IMR-90 (cell line): Measurements from ENCODE around the gene CPB1. TPM values are rescaled to one million over a fixed set of nuclear protein-coding genes. Genes with fewer than 3 reads are reported as not detected.
A peak's percentile ranks its signal among the peaks of the same experiment; 100 is the strongest.

Source experiments
- ATAC-seq: fragments of 200-7000 bp; cut with Tn5 transposase; 2 replicates; pipeline ENCODE4 v1.9.1; 2020; ENCODE audit warnings: low read depth, mild to moderate bottlenecking, moderate library complexity
- BruUV-seq: library from RNA; stranded (reverse); fragments of 400-500 nt; replicated peaks from 2 replicates; lab custom pipeline; 2021; lab: Mats Ljungman, UMichigan
- CTCF ChIA-PET: fragments of 300-600 bp; formaldehyde crosslinking; extraction: SDS; loops from one replicate; lab custom pipeline; 2021; ENCODE audit warnings: antibody characterized with exemption; lab: Yijun Ruan, JAX
- POLR2A ChIA-PET: fragments of 300-600 bp; sonication (Branson Sonifier 250); formaldehyde crosslinking; loops from one replicate; lab custom pipeline; 2022; ENCODE audit warnings: antibody characterized with exemption; ENCODE audit not compliant: unreplicated experiment; lab: Charles Lee
- DNase-seq: peaks from one replicate; pipeline ENCODE4 v3.0.0; 2013
- H2AFZ ChIP-seq: replicated peaks from 2 replicates; pipeline ENCODE3; 2013; ENCODE audit warnings: low read length, mild to moderate bottlenecking; ENCODE audit not compliant: poor library complexity
- H2AK5ac ChIP-seq: 2 replicates; pipeline ENCODE4 v1.6.1; 2013; ENCODE audit warnings: low read depth, low read length, inconsistent platforms
- H2AK9ac ChIP-seq: replicated peaks from 2 replicates; pipeline ENCODE3; 2013; ENCODE audit warnings: mild to moderate bottlenecking, low read depth, low read length, moderate library complexity; ENCODE audit not compliant: poor library complexity
- H2BK120ac ChIP-seq: 2 replicates; pipeline ENCODE4 v1.6.1; 2013; ENCODE audit warnings: low read depth, low read length, inconsistent platforms
- H2BK15ac ChIP-seq: 3 replicates; pipeline ENCODE4 v1.6.1; 2013; ENCODE audit warnings: low read depth, low read length, inconsistent platforms
- H2BK20ac ChIP-seq: 2 replicates; pipeline ENCODE4 v1.6.1; 2013; ENCODE audit warnings: low read depth, mild to moderate bottlenecking, inconsistent platforms, low read length, moderate library complexity
- H2BK5ac ChIP-seq: 2 replicates; pipeline ENCODE4 v1.6.1; 2013; ENCODE audit warnings: mild to moderate bottlenecking, low read depth, low read length, inconsistent platforms; ENCODE audit not compliant: poor library complexity, severe bottlenecking
- H3K14ac ChIP-seq: replicated peaks from 2 replicates; pipeline ENCODE4 v1.6.1; 2013; ENCODE audit warnings: low read depth, low read length, inconsistent platforms
- H3K18ac ChIP-seq: 2 replicates; pipeline ENCODE4 v1.6.1; 2013; ENCODE audit warnings: low read depth, low read length, control low read depth
- H3K23ac ChIP-seq: 2 replicates; pipeline ENCODE4 v1.6.1; 2013; ENCODE audit warnings: low read depth, low read length, inconsistent platforms
- H3K27ac ChIP-seq: 2 replicates; pipeline ENCODE4 v1.5.1; 2013; ENCODE audit warnings: mild to moderate bottlenecking, control low read depth, low read length; ENCODE audit not compliant: insufficient read depth
- H3K27me3 ChIP-seq: 2 replicates; pipeline ENCODE4 v1.6.1; 2013; ENCODE audit warnings: low read length; ENCODE audit not compliant: control insufficient read depth, insufficient read depth
- H3K36me3 ChIP-seq: 2 replicates; pipeline ENCODE4 v1.6.1; 2013; ENCODE audit warnings: low read length, mixed read lengths; ENCODE audit not compliant: control insufficient read depth, insufficient read depth
- H3K4ac ChIP-seq: 2 replicates; pipeline ENCODE4 v1.6.1; 2013; ENCODE audit warnings: low read depth, low read length, inconsistent platforms
- H3K4me1 ChIP-seq: 2 replicates; pipeline ENCODE4 v1.6.1; 2013; ENCODE audit warnings: low read length, mixed read lengths; ENCODE audit not compliant: control insufficient read depth, insufficient read depth
- H3K4me2 ChIP-seq: 2 replicates; pipeline ENCODE4 v1.6.1; 2013; ENCODE audit warnings: low read depth, mild to moderate bottlenecking, control low read depth, low read length, moderate library complexity
- H3K4me3 ChIP-seq: 2 replicates; pipeline ENCODE4 v1.5.1; 2013; ENCODE audit warnings: low read depth, mild to moderate bottlenecking, control low read depth, low read length, moderate library complexity; ENCODE audit not compliant: insufficient read depth
- H3K56ac ChIP-seq: 2 replicates; pipeline ENCODE4 v1.6.1; 2013; ENCODE audit warnings: low read length, inconsistent platforms; ENCODE audit not compliant: insufficient read depth; ENCODE audit errors: extremely low read depth
- H3K79me1 ChIP-seq, 2 experiments: 2 replicates each; pipeline ENCODE4 v1.6.1; 2013; ENCODE audit warnings: low read length in 2 of 2, inconsistent platforms in 1 of 2, low read depth in 1 of 2
- H3K9ac ChIP-seq: 2 replicates; pipeline ENCODE4 v1.6.1; 2013; ENCODE audit warnings: low read depth, low read length, control low read depth
- H3K9me1 ChIP-seq: 2 replicates; pipeline ENCODE4 v1.6.1; 2013; ENCODE audit warnings: low read length, inconsistent platforms; ENCODE audit not compliant: insufficient read depth
- H3K9me3 ChIP-seq: 2 replicates; pipeline ENCODE4 v1.6.1; 2013; ENCODE audit warnings: low read length; ENCODE audit not compliant: control insufficient read depth, insufficient read depth
- H4K20me1 ChIP-seq: 2 replicates; pipeline ENCODE4 v1.6.1; 2013; ENCODE audit warnings: low read length, inconsistent platforms; ENCODE audit not compliant: insufficient read depth
- H4K5ac ChIP-seq: 2 replicates; pipeline ENCODE4 v1.6.1; 2013; ENCODE audit warnings: mild to moderate bottlenecking, low read depth, low read length, control low read depth
- H4K8ac ChIP-seq, 2 experiments: 2 replicates each; pipeline ENCODE4 v1.6.1; 2013; ENCODE audit warnings: low read depth in 2 of 2, low read length in 2 of 2, control low read depth in 1 of 2, inconsistent platforms in 1 of 2
- H4K91ac ChIP-seq: 2 replicates; pipeline ENCODE4 v1.6.1; 2013; ENCODE audit warnings: low read depth, low read length, inconsistent platforms; ENCODE audit not compliant: insufficient read depth
- BHLHE40 ChIP-seq: fragments of 150-350 bp; IDR thresholded peaks from 2 replicates; pipeline ENCODE4 v1.6.1; 2016; ENCODE audit warnings: mild to moderate bottlenecking, low read depth, low read length
- CEBPB ChIP-seq: IDR thresholded peaks from 2 replicates; pipeline ENCODE4 v1.6.1; 2012; ENCODE audit warnings: low read depth, low read length, improper control_type of control experiment
- CHD1 ChIP-seq: IDR thresholded peaks from 2 replicates; pipeline ENCODE4 v1.6.1; 2012; ENCODE audit warnings: low read depth, low read length, improper control_type of control experiment
- MAZ ChIP-seq: IDR thresholded peaks from 2 replicates; pipeline ENCODE4 v1.6.1; 2012; ENCODE audit warnings: low read depth, mild to moderate bottlenecking, low read length, improper control_type of control experiment, moderate library complexity, borderline replicate concordance
- MXI1 ChIP-seq: IDR thresholded peaks from 2 replicates; pipeline ENCODE4 v1.6.1; 2012; ENCODE audit warnings: low read depth, mild to moderate bottlenecking, low read length, moderate library complexity, borderline replicate concordance
- NFE2L2 ChIP-seq: fragments of 150-350 bp; IDR thresholded peaks from 2 replicates; pipeline ENCODE4 v1.6.1; 2016; ENCODE audit warnings: low read depth, mild to moderate bottlenecking, low read length
- POLR2A ChIP-seq: IDR thresholded peaks from 2 replicates; pipeline ENCODE4 v1.6.1; 2012; ENCODE audit warnings: mild to moderate bottlenecking, low read depth, low read length
- RAD21 ChIP-seq: IDR thresholded peaks from 2 replicates; pipeline ENCODE4 v1.6.1; 2012; ENCODE audit warnings: low read length, improper control_type of control experiment
- RCOR1 ChIP-seq: IDR thresholded peaks from 2 replicates; pipeline ENCODE4 v1.6.1; 2012; ENCODE audit warnings: mild to moderate bottlenecking, low read length, improper control_type of control experiment; ENCODE audit not compliant: insufficient replicate concordance
- SMC3 ChIP-seq: fragments of 150-350 bp; IDR thresholded peaks from 2 replicates; pipeline ENCODE4 v1.6.1; 2016; ENCODE audit warnings: low read depth, mild to moderate bottlenecking, antibody characterized with exemption, low read length, moderate library complexity
- USF2 ChIP-seq: fragments of 150-350 bp; IDR thresholded peaks from 2 replicates; pipeline ENCODE4 v1.6.1; 2017; ENCODE audit warnings: mild to moderate bottlenecking, antibody characterized with exemption, low read length, low read depth
- WGBS, 2 experiments: methylation state at CpG; one replicate each; pipeline versions ENCODE4 v1.1.5 to v1.1.7; 2013; ENCODE audit warnings: missing lambda C conversion rate in 2 of 2; ENCODE audit not compliant: insufficient read length in 1 of 2; ENCODE audit errors: extremely low coverage in 2 of 2; 5-methylcytosine and 5-hydroxymethylcytosine counted together
- dilution Hi-C: fragments of 300-500 bp; cut with HindIII; formaldehyde crosslinking; loops from one replicate; pipeline ENCODE4 v1.14.3; 2018; ENCODE audit warnings: low sequenced_read_pairs; ENCODE audit not compliant: unreplicated experiment
- in situ Hi-C: fragments of 300-500 bp; cut with MboI; formaldehyde crosslinking; loops from 3 replicates; pipeline ENCODE4 v1.14.3; 2019; ENCODE audit warnings: low sequenced_read_pairs, inconsistent platforms, mixed read lengths
- intact Hi-C: fragments of 100-400 bp; cut with micrococcal nuclease; formaldehyde crosslinking; loops from 2 replicates; pipeline ENCODE4 v1.10.0; 2022
- polyA plus RNA-seq, 3 experiments: library from polyadenylated mRNA; depleted of rRNA; stranded (reverse); fragments of >200 nt; gene quantifications; 2 replicates each; pipeline ENCODE4 v1.2.3, GENCODE V29; 2012; ENCODE audit warnings: low replicate concordance in 1 of 3
- total RNA-seq: library from RNA; depleted of rRNA; stranded (reverse); fragments of >200 nt; gene quantifications from 2 replicates; pipeline ENCODE4 v1.2.3, GENCODE V29; 2012

CPB1 gene
- total and polyA plus RNA-seq, 2 of the 4 experiments (the other 2 are of a cell fraction), result not detected

GRCh38 chr3:148903022-148903442 is 75.4 kb downstream of the CPB1 start:
- Histone ChIP-seq H3K14ac (no peak overlapping the region), H3K9me1 (0 out of 2 replicates have a peak, but pooled peaks cover 3% of the 10 kb centered on the region), H2BK15ac (0 out of 3 replicates have a peak overlapping the region, but pooled peaks have one; percentile 20), H3K4ac (0 out of 2 replicates have a peak overlapping the region, but pooled peaks have one; percentile 11), H3K4me1 (peaks cover 2% of the 10 kb centered on the region), H2BK120ac (peak overlapping the region; percentile 33), H3K4me2 (no peak overlapping the region), H3K9ac (no peak overlapping the region; the same call in 1 of the 2 replicates), H2BK5ac (peak overlapping the region; percentile 18), H3K36me3 (no peaks in the 10 kb centered on the region), H2AFZ (no peak overlapping the region), H4K5ac (no peak overlapping the region), H3K79me1 (no peaks in the 10 kb centered on the region), H3K56ac (no peak overlapping the region; the same call in 1 of the 2 replicates), H2BK20ac (peak overlapping the region; percentile 13; the same call in 1 of the 2 replicates), H4K8ac (no peak overlapping the region), H3K27ac (no peak overlapping the region), H3K9me3 (no peaks in the 10 kb centered on the region), H3K18ac (peak overlapping the region; percentile 32), H3K27me3 (0 out of 2 replicates have a peak, but pooled peaks cover 2% of the 10 kb centered on the region), H3K23ac (no peak overlapping the region), H4K91ac (peak overlapping the region; percentile 9; the same call in 1 of the 2 replicates), H4K20me1 (no peaks in the 10 kb centered on the region), H2AK5ac (no peak overlapping the region), H3K4me3 (no peak overlapping the region), H2AK9ac (no peak overlapping the region)
- CTCF ChIA-PET, result no interaction called here
- no TSS peak for BruUV-seq
- POLR2A ChIA-PET, result no interaction called here
- dilution Hi-C loops, result no loop called here
- ATAC-seq, result peak; percentile 57
- in situ Hi-C loops, result no loop called here
- DNase-seq, result peak; percentile 28
- no peak for TF ChIP-seq RAD21
- TF ChIP-seq MXI1, result no peak
- no peak for TF ChIP-seq SMC3
- TF ChIP-seq CHD1, result no peak
- no peak for TF ChIP-seq POLR2A
- TF ChIP-seq NFE2L2, result no peak
- no peak for TF ChIP-seq MAZ
- TF ChIP-seq CEBPB, result no peak
- no peak for TF ChIP-seq USF2
- no peak for TF ChIP-seq RCOR1
- TF ChIP-seq BHLHE40, result no peak
- no CpG with 5 or more reads among the region's 2 CpGs for WGBS, 2 experiments
- intact Hi-C loops, result no loop called here
